Measurements from ENCODE around the gene SLX4IP. TPM values are rescaled to one million over a fixed set of nuclear protein-coding genes. Genes with fewer than 3 reads are reported as not detected.

Gene SLX4IP
- total RNA-seq, 1 donor from 2014 or later: 5.4 TPM

DNA sequence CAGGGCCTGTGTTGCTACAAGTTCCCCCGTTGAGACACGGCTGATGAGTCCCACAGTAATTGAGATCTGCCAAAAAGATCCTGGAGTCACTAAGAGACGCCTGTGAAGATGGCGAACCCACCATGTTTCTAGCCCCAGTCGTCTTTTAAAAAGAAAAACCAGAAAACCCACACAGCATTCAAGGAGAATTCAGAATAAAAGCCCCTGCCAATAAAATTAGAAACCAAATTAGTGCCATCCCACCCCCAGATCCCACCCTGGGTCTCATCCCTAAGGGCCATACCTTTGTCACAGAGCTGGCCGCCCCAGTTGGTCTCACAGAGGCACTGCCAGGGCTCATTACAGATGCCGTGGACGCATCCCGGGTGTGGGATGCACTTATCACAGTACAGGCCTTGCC, 217.1 kb downstream of the SLX4IP start:
- TF ChIP-seq, protein P1, sequence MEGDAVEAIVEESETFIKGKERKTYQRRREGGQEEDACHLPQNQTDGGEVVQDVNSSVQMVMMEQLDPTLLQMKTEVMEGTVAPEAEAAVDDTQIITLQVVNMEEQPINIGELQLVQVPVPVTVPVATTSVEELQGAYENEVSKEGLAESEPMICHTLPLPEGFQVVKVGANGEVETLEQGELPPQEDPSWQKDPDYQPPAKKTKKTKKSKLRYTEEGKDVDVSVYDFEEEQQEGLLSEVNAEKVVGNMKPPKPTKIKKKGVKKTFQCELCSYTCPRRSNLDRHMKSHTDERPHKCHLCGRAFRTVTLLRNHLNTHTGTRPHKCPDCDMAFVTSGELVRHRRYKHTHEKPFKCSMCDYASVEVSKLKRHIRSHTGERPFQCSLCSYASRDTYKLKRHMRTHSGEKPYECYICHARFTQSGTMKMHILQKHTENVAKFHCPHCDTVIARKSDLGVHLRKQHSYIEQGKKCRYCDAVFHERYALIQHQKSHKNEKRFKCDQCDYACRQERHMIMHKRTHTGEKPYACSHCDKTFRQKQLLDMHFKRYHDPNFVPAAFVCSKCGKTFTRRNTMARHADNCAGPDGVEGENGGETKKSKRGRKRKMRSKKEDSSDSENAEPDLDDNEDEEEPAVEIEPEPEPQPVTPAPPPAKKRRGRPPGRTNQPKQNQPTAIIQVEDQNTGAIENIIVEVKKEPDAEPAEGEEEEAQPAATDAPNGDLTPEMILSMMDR (IDR thresholded peaks at IDR 0.05): no peak
- Mint-ChIP-seq H3K4me1 (ENCODE audit: low read depth) (peaks cover 99% of the 10 kb centered on the region), H3K27me3 (ENCODE audit: low read depth) (no peaks in the 10 kb centered on the region), H3K27ac (ENCODE audit: unreplicated experiment) (peak overlapping the region; percentile 90), H3K9me3 (ENCODE audit: low read depth) (no peaks in the 10 kb centered on the region), H3K4me3 (ENCODE audit: unreplicated experiment) (peak overlapping the region; percentile 46), H3K36me3 (ENCODE audit: low read depth) (peaks cover 66% of the 10 kb centered on the region)
- DNase-seq (ENCODE audit: low spot score): no peak

DNA sequence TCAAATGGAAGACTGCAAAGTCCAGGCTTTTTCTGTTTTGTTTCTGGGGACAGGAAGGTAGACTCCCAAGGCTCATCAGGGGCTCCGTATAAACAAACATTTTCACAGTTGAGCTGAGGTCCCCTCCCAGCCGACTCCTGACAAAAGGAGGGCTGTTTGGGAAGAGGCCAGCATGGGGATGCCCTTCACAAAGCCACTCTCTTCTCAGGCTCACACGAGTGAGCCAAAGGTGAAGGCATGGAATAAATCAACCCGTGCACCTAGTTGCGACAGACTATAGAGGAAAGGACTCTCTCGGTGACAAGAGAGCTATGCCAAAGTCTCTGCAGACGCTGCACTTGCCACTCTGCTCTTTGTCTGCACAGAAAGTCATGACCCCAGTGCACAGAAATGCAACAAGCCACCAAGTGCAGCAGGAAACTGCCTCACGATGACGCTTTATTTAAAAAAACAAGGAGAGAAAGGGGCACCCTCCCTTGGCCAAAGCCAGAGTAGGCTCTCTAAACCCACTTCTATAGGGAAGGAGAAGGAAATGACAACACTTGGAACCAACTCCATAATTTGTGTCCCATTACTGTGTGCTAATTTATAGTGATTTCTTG, 217.7 kb downstream of the SLX4IP start:
- Mint-ChIP-seq H3K4me3 (ENCODE audit: unreplicated experiment) (peak overlapping the region; percentile 46), H3K36me3 (ENCODE audit: low read depth) (peaks cover 66% of the 10 kb centered on the region), H3K27me3 (ENCODE audit: low read depth) (no peaks in the 10 kb centered on the region), H3K27ac (ENCODE audit: unreplicated experiment) (peak overlapping the region; percentile 90), H3K9me3 (ENCODE audit: low read depth) (no peaks in the 10 kb centered on the region), H3K4me1 (ENCODE audit: low read depth) (peaks cover 99% of the 10 kb centered on the region)
- no peak for DNase-seq (ENCODE audit: low spot score)
- TF ChIP-seq, protein P1 (IDR thresholded peaks at IDR 0.05): no peak

DNA sequence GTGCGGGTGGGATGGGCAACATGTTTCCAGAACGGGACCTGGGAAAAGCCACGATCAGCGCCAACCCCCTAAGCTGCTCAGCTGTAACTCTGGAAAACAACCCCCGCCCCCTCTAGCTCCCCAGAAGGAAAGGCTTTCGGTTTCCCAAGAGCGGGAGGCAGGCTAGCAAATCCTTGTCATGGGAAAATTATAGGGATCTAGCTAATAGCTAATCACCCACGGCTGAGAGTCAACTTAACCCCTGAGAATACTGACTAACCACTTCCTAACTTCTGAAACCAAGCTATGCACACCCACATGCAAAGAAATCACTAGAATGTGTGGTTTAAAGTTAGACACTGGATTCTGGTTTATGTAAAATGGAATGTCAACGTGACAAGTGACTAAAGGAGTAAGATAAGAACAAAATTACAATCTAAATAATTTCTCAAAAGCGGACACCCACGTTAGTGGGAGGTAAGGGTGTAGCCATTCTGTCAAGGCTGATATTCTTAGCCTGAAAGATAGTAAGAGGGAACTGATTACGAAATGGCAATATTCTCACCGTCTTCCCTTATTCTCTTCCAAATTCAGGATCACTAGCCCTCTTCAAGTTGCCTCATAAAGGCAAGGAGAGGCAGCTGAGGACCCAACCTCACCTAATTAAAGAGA, 218.6 kb downstream of the SLX4IP start:
- peak overlapping the region; percentile 90 for H3K27ac Mint-ChIP-seq (ENCODE audit: unreplicated experiment)
- H3K4me1 Mint-ChIP-seq (ENCODE audit: low read depth): peaks cover 99% of the 10 kb centered on the region
- no peaks in the 10 kb centered on the region for H3K9me3 Mint-ChIP-seq (ENCODE audit: low read depth)
- H3K36me3 Mint-ChIP-seq (ENCODE audit: low read depth): peaks cover 67% of the 10 kb centered on the region
- TF ChIP-seq, protein P1 (IDR thresholded peaks at IDR 0.05): no peak
- H3K27me3 Mint-ChIP-seq (ENCODE audit: low read depth): no peaks in the 10 kb centered on the region
- no peak for DNase-seq (ENCODE audit: low spot score)
- H3K4me3 Mint-ChIP-seq (ENCODE audit: unreplicated experiment): peak overlapping the region; percentile 42

DNA sequence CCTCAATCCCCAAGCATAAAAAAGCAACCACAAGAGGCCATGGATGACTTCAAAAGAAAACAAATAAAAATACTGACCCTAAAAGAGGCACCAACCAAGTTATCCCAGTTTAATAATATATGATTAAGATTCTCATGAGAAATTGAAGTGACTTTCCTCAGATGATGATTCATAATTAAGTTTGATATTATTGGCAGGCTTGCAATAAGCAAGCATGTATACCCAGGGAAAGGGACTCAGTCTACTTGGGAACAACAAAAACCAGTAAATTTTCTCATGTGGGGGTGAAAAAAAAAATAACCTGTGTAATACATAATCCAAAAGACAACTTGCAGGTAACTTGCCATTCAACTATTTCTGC, 219.1 kb downstream of the SLX4IP start:
- H3K36me3 Mint-ChIP-seq (ENCODE audit: low read depth): peaks cover 69% of the 10 kb centered on the region
- H3K4me3 Mint-ChIP-seq (ENCODE audit: unreplicated experiment): peak overlapping the region; percentile 42
- DNase-seq (ENCODE audit: low spot score): no peak
- peak overlapping the region; percentile 90 for H3K27ac Mint-ChIP-seq (ENCODE audit: unreplicated experiment)
- TF ChIP-seq, protein P1 (IDR thresholded peaks at IDR 0.05): no peak
- peaks cover 99% of the 10 kb centered on the region for H3K4me1 Mint-ChIP-seq (ENCODE audit: low read depth)
- H3K27me3 Mint-ChIP-seq (ENCODE audit: low read depth): no peaks in the 10 kb centered on the region
- H3K9me3 Mint-ChIP-seq (ENCODE audit: low read depth): no peaks in the 10 kb centered on the region

DNA sequence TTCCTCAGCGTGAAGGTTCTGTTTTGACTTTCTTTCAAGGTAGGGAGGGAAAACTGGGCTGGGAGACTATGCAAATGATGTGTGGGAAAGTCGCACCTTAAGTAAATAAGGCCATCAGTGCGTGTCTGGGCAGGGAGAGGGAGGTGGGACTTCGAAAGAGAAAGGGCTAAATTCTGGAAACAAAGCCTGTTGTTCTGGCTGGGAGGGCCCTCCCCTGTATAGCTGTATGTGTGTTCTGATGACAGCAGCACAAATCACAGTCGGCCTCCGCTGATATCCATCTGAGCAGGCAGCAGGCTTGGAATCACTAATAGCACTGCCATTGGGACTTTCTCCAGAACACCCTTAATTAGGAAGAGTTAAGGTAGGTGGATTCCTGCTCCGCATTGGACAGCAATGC, 219.5 kb downstream of the SLX4IP start:
- Mint-ChIP-seq H3K4me3 (ENCODE audit: unreplicated experiment) (peak overlapping the region; percentile 42), H3K4me1 (ENCODE audit: low read depth) (peaks cover 99% of the 10 kb centered on the region), H3K27ac (ENCODE audit: unreplicated experiment) (peak overlapping the region; percentile 90), H3K36me3 (ENCODE audit: low read depth) (peaks cover 69% of the 10 kb centered on the region), H3K9me3 (ENCODE audit: low read depth) (no peaks in the 10 kb centered on the region), H3K27me3 (ENCODE audit: low read depth) (no peaks in the 10 kb centered on the region)
- DNase-seq (ENCODE audit: low spot score): no peak
- TF ChIP-seq, protein P1 (IDR thresholded peaks at IDR 0.05): no peak

Data from chondrocyte (in vitro differentiated cells).